Measurements from ENCODE around the gene HYLS1. TPM values are rescaled to one million over a fixed set of nuclear protein-coding genes. Genes with fewer than 3 reads are reported as not detected.

The HYLS1 gene
- total RNA-seq, 1 experiment from 2014 or later, result 2.1 TPM

Other genes starting within 250 kb of the HYLS1 start
- gene ACRV1, start 206.8 kb upstream of the HYLS1 start, total RNA-seq (2022), result not detected in 2 replicates
- not detected in 2 replicates for gene PATE1, start 141.4 kb upstream of the HYLS1 start, total RNA-seq (2022)
- not detected in 2 replicates for gene PATE2, start 108.8 kb upstream of the HYLS1 start, total RNA-seq (2022)
- gene PATE3, start 99.5 kb upstream of the HYLS1 start, total RNA-seq (2022), result not detected in 2 replicates
- gene PATE4, start 54.4 kb upstream of the HYLS1 start, total RNA-seq (2022), result not detected in 2 replicates
- 9.5 and 10.4 TPM in 2 replicates for gene PUS3, start 15.5 kb downstream of the HYLS1 start, total RNA-seq (2022)
- gene DDX25, start 16.8 kb downstream of the HYLS1 start, total RNA-seq (2022), result not detected in 2 replicates
- not detected in 2 replicates for gene VSIG10L2, start 58.4 kb downstream of the HYLS1 start, total RNA-seq (2022)
- 10.6 and 14.8 TPM in 2 replicates for gene CDON, start 175.2 kb downstream of the HYLS1 start, total RNA-seq (2022)

Data from Calu3 (cell line).